Activated CD8-positive, alpha-beta T cell treated with anti-CD3 and anti-CD28 coated beads for 36 hours (primary cell): ENCODE data around the gene PPIE. TPM values are rescaled to one million over a fixed set of nuclear protein-coding genes. Genes with fewer than 3 reads are reported as not detected.

Experiments
- ATAC-seq: fragments of 200-7000 bp; cut with Tn5 transposase; one replicate; pipeline ENCODE4 v1.10.0; 2021; ENCODE audit warnings: mild to moderate bottlenecking, moderate library complexity
- CTCF ChIA-PET: fragments of 350-600 bp; sonication (Branson Sonifier 250); formaldehyde crosslinking; loops from one replicate; lab custom pipeline; 2021; ENCODE audit warnings: antibody characterized with exemption; lab: Charles Lee
- POLR2A ChIA-PET: fragments of 350-600 bp; sonication (Branson Sonifier 250); formaldehyde crosslinking; loops from one replicate; lab custom pipeline; 2021; ENCODE audit warnings: antibody characterized with exemption; lab: Charles Lee
- DNase-seq: peaks from one replicate; pipeline ENCODE4 v3.0.0-alpha.2; 2020
- H3K27ac Mint-ChIP-seq: one replicate; pipeline ENCODE4 v1.8.0; 2021; ENCODE audit warnings: mild to moderate bottlenecking, mixed read lengths
- H3K27me3 Mint-ChIP-seq: one replicate; pipeline ENCODE4 v1.8.0; 2021; ENCODE audit warnings: mixed read lengths
- H3K36me3 Mint-ChIP-seq: one replicate; pipeline ENCODE4 v1.8.0; 2021; ENCODE audit warnings: low read depth, mixed read lengths
- H3K4me1 Mint-ChIP-seq: one replicate; pipeline ENCODE4 v1.8.0; 2021; ENCODE audit warnings: low read depth, mixed read lengths
- H3K4me3 Mint-ChIP-seq: one replicate; pipeline ENCODE4 v1.8.0; 2021; ENCODE audit warnings: mild to moderate bottlenecking, moderate library complexity, mixed read lengths
- H3K9me3 Mint-ChIP-seq: one replicate; pipeline ENCODE4 v1.8.0; 2021; ENCODE audit warnings: mixed read lengths
- intact Hi-C: fragments of 100-400 bp; cut with micrococcal nuclease; formaldehyde crosslinking; loops from one replicate; pipeline ENCODE4 v1.10.0; 2022
- total RNA-seq, 2 experiments: library from RNA; stranded (reverse); gene quantifications; one replicate each; pipeline ENCODE4 v1.2.3, GENCODE V29; 2021
- TF ChIP-seq, protein P1 (sequence below): fragments of 200-600 bp; IDR thresholded peaks from one replicate; pipeline ENCODE4 v1.8.0; 2022; ENCODE audit warnings: antibody characterized with exemption, mild to moderate bottlenecking

PPIE gene
- total RNA-seq, 2 experiments from 2014 or later, result 71.7 to 74.7 TPM

DNA sequence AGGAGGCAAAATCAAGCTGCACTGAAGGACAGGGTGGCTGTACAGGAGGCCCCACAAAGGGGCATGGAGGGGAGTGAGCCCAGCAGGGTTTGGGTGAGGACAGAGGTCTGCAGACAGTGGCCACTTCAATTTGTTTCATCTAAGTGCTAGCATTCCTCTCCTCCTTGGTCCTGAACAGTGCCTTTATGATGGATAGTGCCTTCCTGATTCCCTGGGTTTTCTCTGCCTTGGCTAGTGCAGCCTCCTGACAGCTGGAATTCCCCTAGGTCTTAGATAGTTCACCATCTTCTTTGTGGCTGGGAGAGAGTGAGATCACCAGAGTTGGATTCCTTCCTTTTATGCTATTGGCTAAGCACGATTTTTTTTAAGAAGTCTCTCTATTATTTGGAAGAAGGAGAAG lies 43.7 kb upstream of the PPIE start:
- CTCF ChIA-PET, result interaction anchor here (1.1 to 3.9 kb wide), 5 partner anchors 23 to 151 kb away, joined by 3 to 23 read pairs (median 3); partner anchors contain the start of gene NT5C1A
- Mint-ChIP-seq H3K4me3 (no peak overlapping the region), H3K27ac (no peak overlapping the region), H3K4me1 (peaks cover 31% of the 10 kb centered on the region), H3K9me3 (no peaks in the 10 kb centered on the region), H3K36me3 (no peaks in the 10 kb centered on the region), H3K27me3 (peaks cover 20% of the 10 kb centered on the region)
- TF ChIP-seq, protein P1, sequence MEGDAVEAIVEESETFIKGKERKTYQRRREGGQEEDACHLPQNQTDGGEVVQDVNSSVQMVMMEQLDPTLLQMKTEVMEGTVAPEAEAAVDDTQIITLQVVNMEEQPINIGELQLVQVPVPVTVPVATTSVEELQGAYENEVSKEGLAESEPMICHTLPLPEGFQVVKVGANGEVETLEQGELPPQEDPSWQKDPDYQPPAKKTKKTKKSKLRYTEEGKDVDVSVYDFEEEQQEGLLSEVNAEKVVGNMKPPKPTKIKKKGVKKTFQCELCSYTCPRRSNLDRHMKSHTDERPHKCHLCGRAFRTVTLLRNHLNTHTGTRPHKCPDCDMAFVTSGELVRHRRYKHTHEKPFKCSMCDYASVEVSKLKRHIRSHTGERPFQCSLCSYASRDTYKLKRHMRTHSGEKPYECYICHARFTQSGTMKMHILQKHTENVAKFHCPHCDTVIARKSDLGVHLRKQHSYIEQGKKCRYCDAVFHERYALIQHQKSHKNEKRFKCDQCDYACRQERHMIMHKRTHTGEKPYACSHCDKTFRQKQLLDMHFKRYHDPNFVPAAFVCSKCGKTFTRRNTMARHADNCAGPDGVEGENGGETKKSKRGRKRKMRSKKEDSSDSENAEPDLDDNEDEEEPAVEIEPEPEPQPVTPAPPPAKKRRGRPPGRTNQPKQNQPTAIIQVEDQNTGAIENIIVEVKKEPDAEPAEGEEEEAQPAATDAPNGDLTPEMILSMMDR, result no peak
- ATAC-seq (no peak), DNase-seq (no peak)
- POLR2A ChIA-PET, result interaction anchor here (1.3 to 4.5 kb wide), 3 partner anchors 11 to 47 kb away, joined by 3 to 33 read pairs (median 4); partner anchors contain the start of gene NT5C1A
- intact Hi-C loops, result no loop called here

DNA sequence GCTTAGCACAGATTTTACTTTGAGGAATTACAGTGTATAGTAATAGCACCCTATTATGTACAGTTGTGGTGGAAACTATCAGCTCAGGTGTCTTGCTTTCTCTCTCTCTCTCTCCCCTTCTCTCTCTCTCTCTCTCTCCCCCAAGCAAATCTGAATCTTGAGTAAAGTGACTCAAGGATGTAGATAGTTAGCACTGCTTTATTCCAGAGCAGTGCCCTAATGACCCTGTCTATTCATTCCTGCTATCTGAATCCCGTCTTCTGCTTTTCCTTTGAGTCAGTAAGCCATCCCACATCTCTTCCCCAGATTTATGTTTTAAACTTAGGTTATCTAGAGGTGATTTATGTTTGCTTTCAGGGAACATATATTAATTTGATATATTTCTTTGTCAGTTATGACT lies 42.2 kb upstream of the PPIE start:
- ChIA-PET CTCF (interaction anchor here (3.9 kb wide), 1 partner anchor 38 kb away, joined by 23 read pairs; no protein-coding TSS in a partner anchor), POLR2A (interaction anchor here (0.6 to 1.0 kb wide), 2 partner anchors 26 to 954 kb away, joined by 3 to 4 read pairs; no protein-coding TSS in a partner anchor)
- H3K36me3 Mint-ChIP-seq, result no peaks in the 10 kb centered on the region
- intact Hi-C loops, result no loop called here
- no peak overlapping the region for H3K27ac Mint-ChIP-seq
- H3K4me1 Mint-ChIP-seq, result peaks cover 21% of the 10 kb centered on the region
- TF ChIP-seq, protein P1, result no peak
- peaks cover 22% of the 10 kb centered on the region for H3K27me3 Mint-ChIP-seq
- no peak overlapping the region for H3K4me3 Mint-ChIP-seq
- no peaks in the 10 kb centered on the region for H3K9me3 Mint-ChIP-seq
- ATAC-seq, result no peak
- no peak for DNase-seq

DNA sequence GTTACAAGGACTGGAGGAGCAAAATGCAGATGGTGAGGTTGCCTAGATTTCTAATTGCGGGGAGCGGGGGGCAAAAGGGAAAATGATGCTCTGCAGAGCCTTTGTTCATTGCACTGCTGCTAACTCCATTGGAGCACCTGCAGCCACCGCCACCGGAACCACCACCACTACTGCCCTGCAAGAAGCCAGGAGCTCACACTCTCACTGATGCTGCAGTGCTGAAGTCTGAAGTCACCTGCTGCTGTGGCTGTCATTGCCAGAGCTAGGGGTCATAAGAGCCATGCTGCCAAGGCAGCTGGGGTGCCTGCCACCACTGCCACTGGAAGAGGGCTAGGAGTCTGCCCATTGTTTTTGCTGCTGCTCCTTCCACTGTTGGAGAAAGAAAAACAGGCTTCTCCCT lies 40.1 kb upstream of the PPIE start:
- peaks cover 18% of the 10 kb centered on the region for H3K27me3 Mint-ChIP-seq
- no peak overlapping the region for H3K27ac Mint-ChIP-seq
- no peaks in the 10 kb centered on the region for H3K36me3 Mint-ChIP-seq
- CTCF ChIA-PET, result interaction anchor here (0.8 kb wide), 1 partner anchor 38 kb away, joined by 3 read pairs; no protein-coding TSS in a partner anchor
- no peak overlapping the region for H3K4me3 Mint-ChIP-seq
- H3K9me3 Mint-ChIP-seq, result no peaks in the 10 kb centered on the region
- DNase-seq, result no peak
- intact Hi-C loops, result no loop called here
- ATAC-seq, result no peak
- TF ChIP-seq, protein P1, result no peak
- POLR2A ChIA-PET, result no interaction called here
- peaks cover 12% of the 10 kb centered on the region for H3K4me1 Mint-ChIP-seq

DNA sequence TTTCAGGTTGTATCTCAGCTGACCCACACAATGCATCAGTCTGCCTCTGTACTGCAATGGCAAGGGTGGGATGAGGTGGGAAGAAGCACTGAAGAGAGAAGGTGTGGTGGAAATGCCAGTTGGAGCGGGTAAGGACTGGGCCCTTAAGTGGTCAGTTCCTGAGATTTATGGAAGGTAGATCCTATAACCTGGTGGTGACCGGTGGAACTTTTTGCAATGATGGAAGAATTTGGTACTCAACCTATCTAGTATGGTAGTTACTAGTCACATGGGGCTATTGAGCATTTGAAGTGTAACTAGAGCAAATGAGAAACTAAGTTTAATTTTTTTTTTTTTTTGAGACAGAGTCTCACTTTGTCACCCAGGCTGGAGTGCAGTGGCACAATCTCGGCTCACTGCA lies 39.3 kb upstream of the PPIE start:
- H3K4me3 Mint-ChIP-seq, result no peak overlapping the region
- TF ChIP-seq, protein P1, result no peak
- H3K27ac Mint-ChIP-seq, result no peak overlapping the region
- DNase-seq, result no peak
- no peak for ATAC-seq
- peaks cover 7% of the 10 kb centered on the region for H3K4me1 Mint-ChIP-seq
- intact Hi-C loops, result no loop called here
- CTCF ChIA-PET, result interaction anchor here (1.2 to 1.7 kb wide), 2 partner anchors 41 to 88 kb away, joined by 4 to 6 read pairs; no protein-coding TSS in a partner anchor
- no peaks in the 10 kb centered on the region for H3K36me3 Mint-ChIP-seq
- peaks cover 16% of the 10 kb centered on the region for H3K27me3 Mint-ChIP-seq
- POLR2A ChIA-PET, result interaction anchor here (0.6 kb wide), 1 partner anchor 8 kb away, joined by 3 read pairs; the partner anchor contains the start of gene HPCAL4
- H3K9me3 Mint-ChIP-seq, result no peaks in the 10 kb centered on the region

DNA sequence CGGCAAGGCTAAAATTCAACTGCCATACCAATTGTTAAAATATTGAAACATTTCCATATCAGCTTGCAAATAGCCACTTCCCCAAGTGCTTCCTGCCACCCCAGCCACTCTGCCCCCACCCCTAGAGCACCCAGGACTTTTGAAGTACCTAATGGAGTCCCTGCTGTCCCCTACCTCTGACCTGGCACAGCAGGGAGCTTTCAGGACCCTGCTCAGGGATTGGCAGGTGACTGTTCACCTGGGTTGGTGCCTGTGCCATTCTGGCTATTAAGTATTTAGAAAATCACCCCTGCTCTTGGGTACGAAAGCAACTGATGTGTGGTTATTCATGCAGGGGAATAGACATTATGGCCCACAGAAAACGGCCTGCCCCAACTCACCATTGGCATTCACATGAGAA lies 38.3 kb upstream of the PPIE start:
- Mint-ChIP-seq H3K4me3 (no peak overlapping the region), H3K9me3 (no peaks in the 10 kb centered on the region), H3K27ac (no peak overlapping the region), H3K27me3 (peaks cover 14% of the 10 kb centered on the region), H3K4me1 (no peaks in the 10 kb centered on the region), H3K36me3 (no peaks in the 10 kb centered on the region)
- TF ChIP-seq, protein P1, result no peak
- intact Hi-C loops, result no loop called here
- ATAC-seq (no peak), DNase-seq (no peak)
- ChIA-PET POLR2A (interaction anchor here (0.6 to 1.6 kb wide), 2 partner anchors 34 to 134 kb away, joined by 3 to 4 read pairs; no protein-coding TSS in a partner anchor), CTCF (interaction anchor here (1.2 to 1.7 kb wide), 3 partner anchors 34 to 89 kb away, joined by 3 to 6 read pairs (median 4); no protein-coding TSS in a partner anchor)
